ENCODE data around the gene KNOP1.

The KNOP1 gene

GRCh38 chr16:19717741-19718623 is at the start of gene KNOP1, which contains the start of gene IQCK:
Gene KNOP1 (minus strand): TSS chr16:19718227. CDS start chr16:19715035, 3,192 bp downstream.
Gene IQCK (plus strand): TSS chr16:19718271. CDS start chr16:19718307, 36 bp downstream.
- peak; percentile 87 for DNase-seq

GRCh38 chr16:19767497-19767896 is 49.5 kb upstream of the KNOP1 start:
- DNase-seq = no peak

GRCh38 chr16:19766988-19767387 is 49.0 kb upstream of the KNOP1 start:
- DNase-seq = no peak

- no peak for DNase-seq
These were observed 48.5 kb upstream of the KNOP1 start for GRCh38 chr16:19766554-19766884.

GRCh38 chr16:19765860-19766553 is 48.0 kb upstream of the KNOP1 start:
- DNase-seq = no peak

- DNase-seq = no peak
These were observed 42.5 kb upstream of the KNOP1 start for GRCh38 chr16:19760356-19761060.

GRCh38 chr16:19757762-19758595 is 40.0 kb upstream of the KNOP1 start:
- DNase-seq = no peak

GRCh38 chr16:19757026-19757425 is 39.0 kb upstream of the KNOP1 start:
- no peak for DNase-seq

GRCh38 chr16:19755268-19755667 is 37.2 kb upstream of the KNOP1 start:
- no peak for DNase-seq

- DNase-seq = no peak
These were observed 36.6 kb upstream of the KNOP1 start for GRCh38 chr16:19754644-19755036.

GRCh38 chr16:19753815-19754643 is 36.0 kb upstream of the KNOP1 start:
- DNase-seq = no peak

- DNase-seq = no peak
These were observed 33.7 kb upstream of the KNOP1 start for GRCh38 chr16:19751478-19752385.

GRCh38 chr16:19749571-19750080 is 31.6 kb upstream of the KNOP1 start:
- no peak for DNase-seq

- no peak for DNase-seq
These were observed 30.6 kb upstream of the KNOP1 start for GRCh38 chr16:19748389-19749168.

- DNase-seq = no peak
These were observed 28.5 kb upstream of the KNOP1 start for GRCh38 chr16:19746561-19746960.

GRCh38 chr16:19745286-19746010 is 27.4 kb upstream of the KNOP1 start:
- no peak for DNase-seq

- no peak for DNase-seq
These were observed 26.6 kb upstream of the KNOP1 start for GRCh38 chr16:19744670-19745069.

GRCh38 chr16:19743816-19744159 is 25.8 kb upstream of the KNOP1 start:
- no peak for DNase-seq

- no peak for DNase-seq
These were observed 23.3 kb upstream of the KNOP1 start for GRCh38 chr16:19741354-19741753.
